BE2C (cell line): ENCODE measurements around the gene CRHR2.

Experiments used
- DNase-seq: peaks from one replicate; pipeline ENCODE4 v3.0.0-alpha.2; 2020
- H3K27me3 ChIP-seq: fragments of 250-450 bp; sonication (Bioruptor Pico); 2 replicates; pipeline ENCODE4 v1.5.1; 2020; ENCODE audit warnings: mild to moderate bottlenecking
- H3K36me3 ChIP-seq: fragments of 250-450 bp; sonication (Bioruptor Pico); 2 replicates; pipeline ENCODE4 v1.5.1; 2020; ENCODE audit warnings: mild to moderate bottlenecking
- H3K4me1 ChIP-seq: fragments of 250-450 bp; sonication (Bioruptor Pico); 2 replicates; pipeline ENCODE4 v1.5.1; 2020
- H3K4me3 ChIP-seq: 2 replicates; pipeline ENCODE4 v1.5.1; 2011; ENCODE audit warnings: low read depth, low read length
- H3K9me3 ChIP-seq: fragments of 250-450 bp; sonication (Bioruptor Pico); 2 replicates; pipeline ENCODE4 v1.5.1; 2020
- TF ChIP-seq, protein P1 (sequence below): IDR thresholded peaks from 2 replicates; pipeline ENCODE4 v1.5.1; 2012; ENCODE audit warnings: mild to moderate bottlenecking, low read depth, low read length

The CRHR2 gene

DNA sequence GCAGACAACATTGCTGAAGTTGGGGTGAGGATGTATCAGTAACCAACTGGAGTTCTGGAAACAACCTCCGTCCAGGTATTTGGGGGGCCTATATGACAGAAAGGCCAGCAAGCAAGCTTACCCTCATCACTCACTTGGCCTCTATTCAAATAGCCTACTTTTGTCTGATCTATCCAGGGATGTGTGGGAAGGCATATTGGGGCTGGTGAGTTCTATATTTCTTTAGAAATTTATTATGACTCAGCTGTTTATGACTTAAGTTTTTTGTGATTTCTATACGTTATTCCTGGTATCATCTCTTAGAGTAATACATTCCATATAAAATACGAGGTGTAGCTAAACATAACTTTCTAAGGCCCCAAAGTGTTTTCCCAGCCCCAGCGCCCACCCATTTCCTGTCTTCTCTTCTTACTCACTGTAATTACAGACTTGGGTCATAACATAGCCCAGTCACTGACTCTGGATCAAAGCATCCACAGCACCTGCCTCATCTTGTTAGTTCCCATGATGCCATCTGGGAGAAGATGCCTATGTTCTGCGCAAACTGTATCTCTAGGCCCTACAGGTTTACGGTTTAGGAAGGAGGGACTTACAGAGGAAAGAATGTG, 69.5 kb downstream of the CRHR2 start:
- DNase-seq = no peak
- peaks cover 98% of the 10 kb centered on the region for H3K36me3 ChIP-seq
- no peaks in the 10 kb centered on the region for H3K27me3 ChIP-seq
- TF ChIP-seq, protein P1, sequence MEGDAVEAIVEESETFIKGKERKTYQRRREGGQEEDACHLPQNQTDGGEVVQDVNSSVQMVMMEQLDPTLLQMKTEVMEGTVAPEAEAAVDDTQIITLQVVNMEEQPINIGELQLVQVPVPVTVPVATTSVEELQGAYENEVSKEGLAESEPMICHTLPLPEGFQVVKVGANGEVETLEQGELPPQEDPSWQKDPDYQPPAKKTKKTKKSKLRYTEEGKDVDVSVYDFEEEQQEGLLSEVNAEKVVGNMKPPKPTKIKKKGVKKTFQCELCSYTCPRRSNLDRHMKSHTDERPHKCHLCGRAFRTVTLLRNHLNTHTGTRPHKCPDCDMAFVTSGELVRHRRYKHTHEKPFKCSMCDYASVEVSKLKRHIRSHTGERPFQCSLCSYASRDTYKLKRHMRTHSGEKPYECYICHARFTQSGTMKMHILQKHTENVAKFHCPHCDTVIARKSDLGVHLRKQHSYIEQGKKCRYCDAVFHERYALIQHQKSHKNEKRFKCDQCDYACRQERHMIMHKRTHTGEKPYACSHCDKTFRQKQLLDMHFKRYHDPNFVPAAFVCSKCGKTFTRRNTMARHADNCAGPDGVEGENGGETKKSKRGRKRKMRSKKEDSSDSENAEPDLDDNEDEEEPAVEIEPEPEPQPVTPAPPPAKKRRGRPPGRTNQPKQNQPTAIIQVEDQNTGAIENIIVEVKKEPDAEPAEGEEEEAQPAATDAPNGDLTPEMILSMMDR = no peak
- H3K9me3 ChIP-seq = no peaks in the 10 kb centered on the region
- H3K4me1 ChIP-seq = no peaks in the 10 kb centered on the region
- no peak overlapping the region for H3K4me3 ChIP-seq

DNA sequence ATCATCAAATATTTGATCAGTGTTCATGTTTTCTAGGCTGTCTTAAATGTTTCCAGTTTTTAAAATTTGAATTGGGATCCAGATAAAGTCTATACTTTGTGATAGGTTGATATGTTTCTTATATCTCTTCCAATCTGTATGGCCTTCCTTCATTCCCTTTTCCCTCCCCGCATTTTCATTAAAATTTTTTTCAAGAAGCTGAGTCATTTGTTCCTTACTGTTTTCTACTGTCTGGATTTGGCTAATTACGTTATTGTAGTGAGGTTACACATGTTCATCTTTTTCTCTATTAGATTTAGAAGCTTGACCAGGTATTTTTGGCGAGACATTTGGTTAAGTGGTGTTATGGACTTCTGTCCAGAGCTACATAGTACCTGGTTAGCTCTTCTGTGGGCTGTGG, 76.4 kb downstream of the CRHR2 start:
- Histone ChIP-seq H3K4me3 (no peak overlapping the region), H3K27me3 (no peaks in the 10 kb centered on the region), H3K4me1 (no peaks in the 10 kb centered on the region), H3K36me3 (peaks cover 98% of the 10 kb centered on the region), H3K9me3 (no peaks in the 10 kb centered on the region)
- DNase-seq = no peak
- TF ChIP-seq, protein P1 = no peak

DNA sequence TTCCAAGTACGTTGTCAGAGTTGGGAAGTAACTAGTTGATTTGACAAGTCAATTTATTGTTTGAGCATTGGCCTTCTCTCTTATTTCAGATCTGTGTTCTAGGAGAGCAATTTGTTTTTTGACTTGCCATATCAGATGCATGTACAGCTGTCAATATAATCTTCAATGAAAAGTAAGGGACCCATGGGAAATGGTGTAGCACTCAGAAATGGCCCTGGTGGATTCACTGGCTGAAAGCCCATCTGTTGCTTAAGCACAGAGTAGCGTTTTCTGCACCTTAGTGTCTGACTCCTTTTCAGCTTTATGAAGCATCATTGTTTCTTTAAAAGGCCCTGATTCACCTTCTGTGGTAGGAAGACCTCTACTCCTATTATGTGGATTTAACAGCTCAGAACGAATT, 77.4 kb downstream of the CRHR2 start:
- no peaks in the 10 kb centered on the region for H3K27me3 ChIP-seq
- peaks cover 98% of the 10 kb centered on the region for H3K36me3 ChIP-seq
- peak; percentile 23 for DNase-seq
- no peak overlapping the region for H3K4me3 ChIP-seq
- H3K9me3 ChIP-seq = no peaks in the 10 kb centered on the region
- H3K4me1 ChIP-seq = no peaks in the 10 kb centered on the region
- TF ChIP-seq, protein P1 = no peak
